ENCODE results near the gene UBE3A.

UBE3A gene

DNA sequence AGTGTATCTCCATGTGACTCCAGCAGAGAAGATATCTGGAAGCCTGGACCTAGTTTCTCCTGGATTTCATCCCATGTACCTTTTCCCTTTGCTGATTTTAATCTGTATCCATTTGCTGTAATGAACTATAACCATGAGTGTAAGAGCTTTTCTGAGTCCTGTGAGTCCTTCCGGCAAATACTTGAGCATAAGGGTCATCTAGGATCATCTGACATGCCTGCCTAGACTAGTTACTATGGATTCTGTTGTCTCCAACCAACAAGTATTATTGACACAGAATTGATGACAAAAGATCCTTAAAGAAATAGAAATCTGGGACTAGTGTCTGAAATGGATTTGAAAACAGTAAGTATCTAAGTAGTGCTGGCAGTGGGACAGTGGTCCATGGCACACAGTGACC, 11.3 kb upstream of the UBE3A start (continued):
- TF ChIP-seq, protein P1, sequence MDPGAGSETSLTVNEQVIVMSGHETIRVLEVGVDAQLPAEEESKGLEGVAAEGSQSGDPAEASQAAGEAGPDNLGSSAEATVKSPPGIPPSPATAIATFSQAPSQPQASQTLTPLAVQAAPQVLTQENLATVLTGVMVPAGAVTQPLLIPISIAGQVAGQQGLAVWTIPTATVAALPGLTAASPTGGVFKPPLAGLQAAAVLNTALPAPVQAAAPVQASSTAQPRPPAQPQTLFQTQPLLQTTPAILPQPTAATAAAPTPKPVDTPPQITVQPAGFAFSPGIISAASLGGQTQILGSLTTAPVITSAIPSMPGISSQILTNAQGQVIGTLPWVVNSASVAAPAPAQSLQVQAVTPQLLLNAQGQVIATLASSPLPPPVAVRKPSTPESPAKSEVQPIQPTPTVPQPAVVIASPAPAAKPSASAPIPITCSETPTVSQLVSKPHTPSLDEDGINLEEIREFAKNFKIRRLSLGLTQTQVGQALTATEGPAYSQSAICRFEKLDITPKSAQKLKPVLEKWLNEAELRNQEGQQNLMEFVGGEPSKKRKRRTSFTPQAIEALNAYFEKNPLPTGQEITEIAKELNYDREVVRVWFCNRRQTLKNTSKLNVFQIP (CRISPR knock-in tag; IDR thresholded peaks at IDR 0.05; ENCODE audit: borderline replicate concordance, low read depth), result no peak

DNA sequence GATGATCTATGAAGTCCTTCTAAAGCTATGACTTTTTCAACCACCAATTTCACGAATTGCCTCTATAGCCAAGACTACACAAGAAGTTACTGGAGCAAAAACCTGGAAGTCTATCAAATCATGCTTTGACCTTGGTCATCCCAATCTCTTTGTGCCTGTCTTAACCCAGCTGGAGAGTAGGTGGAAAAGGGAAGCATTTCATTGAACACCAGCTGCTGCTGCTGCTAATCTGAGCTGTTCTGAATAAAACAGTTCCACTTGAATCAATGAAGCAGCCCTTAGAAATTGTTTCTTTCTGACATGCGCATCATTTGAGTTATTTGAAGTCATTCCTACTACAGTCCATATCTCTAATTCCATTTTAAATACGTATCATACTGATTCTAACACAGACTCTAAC, 7.3 kb upstream of the UBE3A start:
- no peak for TF ChIP-seq OSR1 (CRISPR knock-in tag; IDR thresholded peaks at IDR 0.05)
- TF ChIP-seq, protein P1 (CRISPR knock-in tag; IDR thresholded peaks at IDR 0.05; ENCODE audit: borderline replicate concordance, low read depth), result no peak
- TF ChIP-seq ZNF565 (CRISPR knock-in tag; conservative IDR thresholded peaks at IDR 0.05; ENCODE audit: low read depth), result no peak
- no peak for TF ChIP-seq BACH2 (CRISPR knock-in tag; IDR thresholded peaks at IDR 0.05; ENCODE audit: borderline replicate concordance)
- TF ChIP-seq RARB (CRISPR knock-in tag; IDR thresholded peaks at IDR 0.05), result no peak
- TF ChIP-seq, protein P2, sequence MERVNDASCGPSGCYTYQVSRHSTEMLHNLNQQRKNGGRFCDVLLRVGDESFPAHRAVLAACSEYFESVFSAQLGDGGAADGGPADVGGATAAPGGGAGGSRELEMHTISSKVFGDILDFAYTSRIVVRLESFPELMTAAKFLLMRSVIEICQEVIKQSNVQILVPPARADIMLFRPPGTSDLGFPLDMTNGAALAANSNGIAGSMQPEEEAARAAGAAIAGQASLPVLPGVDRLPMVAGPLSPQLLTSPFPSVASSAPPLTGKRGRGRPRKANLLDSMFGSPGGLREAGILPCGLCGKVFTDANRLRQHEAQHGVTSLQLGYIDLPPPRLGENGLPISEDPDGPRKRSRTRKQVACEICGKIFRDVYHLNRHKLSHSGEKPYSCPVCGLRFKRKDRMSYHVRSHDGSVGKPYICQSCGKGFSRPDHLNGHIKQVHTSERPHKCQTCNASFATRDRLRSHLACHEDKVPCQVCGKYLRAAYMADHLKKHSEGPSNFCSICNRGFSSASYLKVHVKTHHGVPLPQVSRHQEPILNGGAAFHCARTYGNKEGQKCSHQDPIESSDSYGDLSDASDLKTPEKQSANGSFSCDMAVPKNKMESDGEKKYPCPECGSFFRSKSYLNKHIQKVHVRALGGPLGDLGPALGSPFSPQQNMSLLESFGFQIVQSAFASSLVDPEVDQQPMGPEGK (CRISPR knock-in tag; IDR thresholded peaks at IDR 0.05; ENCODE audit: borderline replicate concordance), result no peak
- TF ChIP-seq, protein P3, sequence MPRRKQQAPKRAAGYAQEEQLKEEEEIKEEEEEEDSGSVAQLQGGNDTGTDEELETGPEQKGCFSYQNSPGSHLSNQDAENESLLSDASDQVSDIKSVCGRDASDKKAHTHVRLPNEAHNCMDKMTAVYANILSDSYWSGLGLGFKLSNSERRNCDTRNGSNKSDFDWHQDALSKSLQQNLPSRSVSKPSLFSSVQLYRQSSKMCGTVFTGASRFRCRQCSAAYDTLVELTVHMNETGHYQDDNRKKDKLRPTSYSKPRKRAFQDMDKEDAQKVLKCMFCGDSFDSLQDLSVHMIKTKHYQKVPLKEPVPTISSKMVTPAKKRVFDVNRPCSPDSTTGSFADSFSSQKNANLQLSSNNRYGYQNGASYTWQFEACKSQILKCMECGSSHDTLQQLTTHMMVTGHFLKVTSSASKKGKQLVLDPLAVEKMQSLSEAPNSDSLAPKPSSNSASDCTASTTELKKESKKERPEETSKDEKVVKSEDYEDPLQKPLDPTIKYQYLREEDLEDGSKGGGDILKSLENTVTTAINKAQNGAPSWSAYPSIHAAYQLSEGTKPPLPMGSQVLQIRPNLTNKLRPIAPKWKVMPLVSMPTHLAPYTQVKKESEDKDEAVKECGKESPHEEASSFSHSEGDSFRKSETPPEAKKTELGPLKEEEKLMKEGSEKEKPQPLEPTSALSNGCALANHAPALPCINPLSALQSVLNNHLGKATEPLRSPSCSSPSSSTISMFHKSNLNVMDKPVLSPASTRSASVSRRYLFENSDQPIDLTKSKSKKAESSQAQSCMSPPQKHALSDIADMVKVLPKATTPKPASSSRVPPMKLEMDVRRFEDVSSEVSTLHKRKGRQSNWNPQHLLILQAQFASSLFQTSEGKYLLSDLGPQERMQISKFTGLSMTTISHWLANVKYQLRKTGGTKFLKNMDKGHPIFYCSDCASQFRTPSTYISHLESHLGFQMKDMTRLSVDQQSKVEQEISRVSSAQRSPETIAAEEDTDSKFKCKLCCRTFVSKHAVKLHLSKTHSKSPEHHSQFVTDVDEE (CRISPR knock-in tag; IDR thresholded peaks at IDR 0.05), result no peak
- ATAC-seq, result no peak

DNA sequence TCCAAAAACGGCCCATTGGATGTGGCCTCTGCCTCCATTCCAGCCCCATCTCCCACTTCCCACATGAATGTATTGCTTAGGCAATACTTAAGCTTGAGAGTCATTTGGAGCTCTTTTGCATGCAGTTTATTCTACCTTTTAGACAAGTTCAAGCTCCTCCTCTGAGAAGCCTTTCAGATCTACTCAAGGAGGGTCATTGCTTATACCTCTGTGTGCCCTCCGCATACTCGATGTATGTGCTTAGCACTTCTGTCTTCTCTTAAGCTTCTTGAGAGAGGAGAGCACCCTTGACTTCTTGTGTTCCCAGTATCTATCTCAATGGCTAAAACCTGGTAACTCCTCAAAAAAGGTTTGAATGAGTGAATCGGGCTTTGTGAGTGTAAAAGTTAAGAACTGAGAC, 6.6 kb upstream of the UBE3A start:
- ATAC-seq, result no peak
- TF ChIP-seq TOX (CRISPR knock-in tag; IDR thresholded peaks at IDR 0.05; ENCODE audit: borderline replicate concordance) (no peak), ARNTL (CRISPR knock-in tag; IDR thresholded peaks at IDR 0.05; ENCODE audit: borderline replicate concordance, low read depth) (no peak), GLIS3 (CRISPR knock-in tag; IDR thresholded peaks at IDR 0.05) (no peak), ZFP3 (CRISPR knock-in tag; IDR thresholded peaks at IDR 0.05) (no peak), ZFP30 (CRISPR knock-in tag; IDR thresholded peaks at IDR 0.05) (no peak), ZNF70 (CRISPR knock-in tag; IDR thresholded peaks at IDR 0.05) (no peak), ZNF8 (CRISPR knock-in tag; IDR thresholded peaks at IDR 0.05) (no peak), SNAI2 (CRISPR knock-in tag; IDR thresholded peaks at IDR 0.05) (no peak), ZC3H10 (CRISPR knock-in tag; IDR thresholded peaks at IDR 0.05) (no peak), BACH2 (CRISPR knock-in tag; IDR thresholded peaks at IDR 0.05; ENCODE audit: borderline replicate concordance) (no peak), ZNF565 (CRISPR knock-in tag; conservative IDR thresholded peaks at IDR 0.05; ENCODE audit: low read depth) (no peak)
- TF ChIP-seq, protein P4, sequence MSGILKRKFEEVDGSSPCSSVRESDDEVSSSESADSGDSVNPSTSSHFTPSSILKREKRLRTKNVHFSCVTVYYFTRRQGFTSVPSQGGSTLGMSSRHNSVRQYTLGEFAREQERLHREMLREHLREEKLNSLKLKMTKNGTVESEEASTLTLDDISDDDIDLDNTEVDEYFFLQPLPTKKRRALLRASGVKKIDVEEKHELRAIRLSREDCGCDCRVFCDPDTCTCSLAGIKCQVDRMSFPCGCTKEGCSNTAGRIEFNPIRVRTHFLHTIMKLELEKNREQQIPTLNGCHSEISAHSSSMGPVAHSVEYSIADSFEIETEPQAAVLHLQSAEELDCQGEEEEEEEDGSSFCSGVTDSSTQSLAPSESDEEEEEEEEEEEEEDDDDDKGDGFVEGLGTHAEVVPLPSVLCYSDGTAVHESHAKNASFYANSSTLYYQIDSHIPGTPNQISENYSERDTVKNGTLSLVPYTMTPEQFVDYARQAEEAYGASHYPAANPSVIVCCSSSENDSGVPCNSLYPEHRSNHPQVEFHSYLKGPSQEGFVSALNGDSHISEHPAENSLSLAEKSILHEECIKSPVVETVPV (CRISPR knock-in tag; IDR thresholded peaks at IDR 0.05), result no peak
- TF ChIP-seq, protein P2 (CRISPR knock-in tag; IDR thresholded peaks at IDR 0.05; ENCODE audit: borderline replicate concordance), result no peak
- TF ChIP-seq, protein P3 (CRISPR knock-in tag; IDR thresholded peaks at IDR 0.05), result no peak
